Activated CD4-positive, CD25-positive, alpha-beta regulatory T cell treated with anti-CD3 and anti-CD28 coated beads, Interleukin-2, amount 50 U/mL, for 16 hours (primary cell): Measurements from ENCODE around the gene BAIAP2L1.
"Not testable (repeated sequence)": the region's sequence is repeated elsewhere in the genome, so short reads cannot be mapped to it uniquely, and the experiment has no call there.

ENCODE experiments used
- DNase-seq: peaks from one replicate; pipeline ENCODE4 v3.0.0-alpha.2; 2020; ENCODE audit warnings: low read depth, low spot score

The BAIAP2L1 gene

GRCh38 chr7:98400542-98401340 lies at the start of gene BAIAP2L1:
Gene BAIAP2L1, minus strand, starts transcription at chr7:98401090. Its CDS starts 238 bp downstream, at chr7:98400852.
- peak; percentile 37 for DNase-seq

DNA sequence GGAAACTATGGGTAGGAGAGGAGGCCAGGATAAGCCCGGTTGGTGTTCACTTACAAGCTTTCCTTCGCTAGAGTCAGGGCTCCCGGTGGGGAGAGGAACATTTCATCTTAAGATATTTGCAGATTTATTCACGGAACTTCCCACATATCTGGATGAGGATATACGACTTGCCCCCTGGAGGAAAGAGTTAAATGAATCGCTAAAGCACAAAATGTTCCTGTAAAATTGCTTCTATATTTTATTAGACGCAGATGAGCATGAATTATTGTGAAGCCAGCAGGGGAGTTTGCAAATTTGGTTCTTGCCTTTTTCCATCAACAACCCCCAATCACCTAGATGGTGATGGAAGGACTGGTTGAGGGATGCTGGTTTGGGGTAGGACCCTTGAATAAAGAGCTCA lies 47.9 kb upstream of the BAIAP2L1 start:
- no peak for DNase-seq

GRCh38 chr7:98440992-98441391 lies 40.1 kb upstream of the BAIAP2L1 start:
- not testable (repeated sequence) for DNase-seq

GRCh38 chr7:98439484-98439883 lies 38.6 kb upstream of the BAIAP2L1 start:
- no peak for DNase-seq

DNA sequence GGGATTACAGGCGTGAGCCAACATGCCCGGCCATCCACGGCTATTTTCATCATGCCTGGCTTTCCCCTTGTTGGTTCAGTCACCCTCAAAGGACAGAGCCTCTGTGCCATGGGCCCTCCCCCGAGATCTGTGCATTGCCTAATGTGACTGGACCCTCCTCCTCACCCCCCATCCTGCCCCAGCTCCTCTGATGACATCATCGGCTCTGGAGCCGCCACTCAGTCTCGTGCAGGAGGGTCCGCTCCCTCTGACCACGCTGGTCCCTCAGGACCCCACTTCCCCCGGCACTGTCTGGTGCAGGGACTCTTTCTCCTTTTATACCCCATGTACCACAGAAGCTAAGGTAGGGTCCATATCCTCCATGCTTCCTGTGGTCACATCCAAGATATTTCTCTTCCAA lies 33.2 kb upstream of the BAIAP2L1 start:
- DNase-seq = no peak

GRCh38 chr7:98429799-98430198 lies 28.9 kb upstream of the BAIAP2L1 start:
- no peak for DNase-seq

DNA sequence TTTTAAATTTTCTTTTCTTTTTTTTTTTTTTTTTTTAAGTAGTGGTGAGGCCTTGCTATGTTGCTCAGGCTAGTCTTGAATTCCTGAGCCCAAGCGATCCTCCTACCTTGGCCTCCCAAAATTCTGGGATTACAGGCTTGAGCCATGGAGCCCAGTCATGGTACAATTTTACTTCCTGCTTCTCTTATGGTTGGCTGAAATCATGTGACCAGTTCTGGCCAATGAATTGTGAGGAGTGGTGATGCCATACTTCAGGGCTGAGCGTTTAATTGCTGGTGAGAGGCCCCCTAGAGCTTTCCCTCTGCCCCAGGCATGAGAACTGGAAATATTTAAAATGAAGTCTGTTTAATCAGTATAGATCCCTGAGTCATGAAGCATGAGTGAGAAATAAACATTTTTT lies 22.2 kb upstream of the BAIAP2L1 start:
- DNase-seq = no peak

DNA sequence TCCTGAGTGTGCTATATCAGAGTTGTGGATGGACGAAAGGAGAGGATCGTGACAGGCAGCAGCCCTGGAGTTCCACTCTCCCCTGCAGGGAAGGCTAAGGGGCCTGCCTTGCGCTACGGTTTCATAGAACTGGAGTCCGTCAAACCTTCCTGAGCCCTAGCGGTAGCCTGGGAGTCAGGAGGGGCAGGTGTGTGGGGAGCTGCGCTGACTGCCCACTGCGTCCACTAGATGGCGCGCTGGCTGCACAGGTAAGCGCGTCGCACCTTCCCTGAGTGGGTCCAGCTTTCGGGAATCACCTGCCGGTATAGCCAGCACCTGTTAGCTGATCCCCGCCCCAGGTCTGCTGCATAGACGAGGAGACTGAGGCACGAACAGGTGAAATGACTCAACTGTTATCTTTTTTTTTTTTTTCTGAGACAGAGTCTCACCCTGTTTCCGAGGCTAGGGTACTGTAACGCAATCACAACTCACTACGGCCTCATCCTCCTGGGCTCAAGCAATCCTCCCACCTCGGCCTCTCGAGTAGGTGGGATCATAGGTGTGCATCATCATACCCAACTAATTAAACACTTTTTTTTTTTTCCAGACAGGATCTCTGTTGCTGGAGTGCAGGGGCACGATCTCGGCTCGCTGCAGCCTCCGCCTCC lies 20.2 kb upstream of the BAIAP2L1 start:
- peak; percentile 10 for DNase-seq

- DNase-seq = not testable (repeated sequence)
Measured at GRCh38 chr7:98419988-98420387, 19.1 kb upstream of the BAIAP2L1 start.

DNA sequence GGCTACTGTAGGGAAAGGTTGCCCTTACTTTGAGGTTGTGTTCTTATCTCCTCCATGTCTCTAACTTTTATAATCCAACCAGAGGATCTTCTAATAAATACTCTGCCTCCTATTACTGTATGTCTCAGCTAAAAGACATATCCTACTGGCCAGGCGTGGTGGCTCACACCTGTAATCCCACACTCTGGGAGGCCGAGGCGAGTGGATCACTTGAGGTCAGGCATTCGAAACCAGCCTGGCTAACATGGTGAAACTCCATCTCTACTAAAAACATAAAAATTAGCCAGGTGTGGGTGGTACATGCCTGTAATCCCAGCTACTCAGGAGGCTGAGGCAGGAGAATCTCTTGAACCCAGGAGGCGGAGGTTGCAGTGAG lies 18.4 kb upstream of the BAIAP2L1 start:
- DNase-seq = not testable (repeated sequence)

GRCh38 chr7:98418636-98419315 lies 17.9 kb upstream of the BAIAP2L1 start:
- DNase-seq = no peak

- no peak for DNase-seq
Measured at GRCh38 chr7:98418271-98418635, 17.4 kb upstream of the BAIAP2L1 start.

DNA sequence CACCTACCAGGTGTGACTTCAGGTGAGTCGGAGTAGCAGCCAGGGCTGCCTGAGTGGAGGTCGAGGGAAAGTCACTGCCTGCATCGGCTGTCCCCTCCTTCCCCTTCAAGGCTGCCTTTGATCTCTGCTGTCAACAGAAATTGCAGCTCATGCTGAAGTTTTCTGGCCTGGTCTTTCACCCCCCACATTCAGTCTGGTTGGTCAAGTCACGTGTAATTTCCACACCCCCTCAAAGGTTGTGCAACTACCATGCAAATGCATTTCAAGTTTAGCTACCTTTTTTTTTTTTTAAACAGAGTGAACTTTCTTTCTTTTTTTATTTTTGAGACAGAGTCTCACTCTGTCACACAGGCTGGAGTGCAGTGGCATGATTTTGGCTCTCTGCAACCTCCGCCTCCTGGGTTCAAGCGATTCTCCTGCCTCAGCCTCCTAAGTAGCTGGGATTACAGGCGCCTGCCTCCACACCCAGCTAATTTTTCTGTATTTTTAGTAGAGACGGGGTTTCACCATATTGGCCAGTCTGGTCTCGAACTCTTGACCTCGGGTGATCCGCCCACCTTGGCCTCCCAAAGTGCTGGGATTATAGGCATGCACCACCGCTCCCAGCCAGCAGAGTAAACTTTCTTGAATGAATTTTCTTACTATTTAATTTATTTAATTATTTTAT lies 16.8 kb upstream of the BAIAP2L1 start:
- DNase-seq = not testable (repeated sequence)

DNA sequence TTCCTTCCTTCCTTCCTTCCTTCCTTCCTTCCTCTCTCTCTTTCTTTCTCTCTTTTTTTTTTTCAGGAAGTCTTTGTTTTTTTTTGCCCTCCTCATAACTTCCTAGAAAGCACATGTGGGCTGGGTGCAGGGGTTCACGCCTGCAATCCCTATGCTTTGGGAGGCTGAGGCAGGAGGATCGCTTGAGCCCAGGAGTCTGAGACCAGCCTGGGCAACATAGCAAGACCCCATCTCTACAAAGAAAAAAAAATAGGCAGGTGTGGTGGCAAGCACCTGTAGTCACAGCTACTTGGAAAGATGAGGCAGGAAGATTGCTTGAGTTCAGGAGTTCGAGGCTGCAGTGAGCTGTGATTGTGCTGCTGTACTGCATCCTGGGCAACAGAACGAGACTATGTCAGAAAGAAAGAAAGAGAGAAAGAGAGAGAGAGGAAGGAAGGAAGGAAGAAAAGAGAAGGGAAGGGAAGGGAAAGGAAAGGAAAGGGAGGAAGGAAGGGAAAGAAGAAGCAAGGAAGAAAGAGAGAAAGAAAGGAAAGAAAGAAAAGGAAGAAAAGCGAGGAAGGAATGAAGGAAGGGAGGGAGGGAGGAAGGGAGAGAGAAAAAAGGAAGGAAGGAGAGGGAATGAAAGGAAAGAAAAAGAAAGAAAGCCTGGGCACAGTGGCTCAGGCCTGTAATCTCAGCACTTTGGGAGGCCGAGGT lies 13.5 kb upstream of the BAIAP2L1 start:
- no peak for DNase-seq

- not testable (repeated sequence) for DNase-seq
Measured at GRCh38 chr7:98413655-98414054, 12.8 kb upstream of the BAIAP2L1 start.

- DNase-seq = no peak
Measured at GRCh38 chr7:98409843-98410242, 9.0 kb upstream of the BAIAP2L1 start.

- DNase-seq = not testable (repeated sequence)
Measured at GRCh38 chr7:98408146-98408545, 7.3 kb upstream of the BAIAP2L1 start.

- no peak for DNase-seq
Measured at GRCh38 chr7:98406827-98407226, 5.9 kb upstream of the BAIAP2L1 start.

GRCh38 chr7:98404840-98405239 lies 4.0 kb upstream of the BAIAP2L1 start:
- no peak for DNase-seq

DNA sequence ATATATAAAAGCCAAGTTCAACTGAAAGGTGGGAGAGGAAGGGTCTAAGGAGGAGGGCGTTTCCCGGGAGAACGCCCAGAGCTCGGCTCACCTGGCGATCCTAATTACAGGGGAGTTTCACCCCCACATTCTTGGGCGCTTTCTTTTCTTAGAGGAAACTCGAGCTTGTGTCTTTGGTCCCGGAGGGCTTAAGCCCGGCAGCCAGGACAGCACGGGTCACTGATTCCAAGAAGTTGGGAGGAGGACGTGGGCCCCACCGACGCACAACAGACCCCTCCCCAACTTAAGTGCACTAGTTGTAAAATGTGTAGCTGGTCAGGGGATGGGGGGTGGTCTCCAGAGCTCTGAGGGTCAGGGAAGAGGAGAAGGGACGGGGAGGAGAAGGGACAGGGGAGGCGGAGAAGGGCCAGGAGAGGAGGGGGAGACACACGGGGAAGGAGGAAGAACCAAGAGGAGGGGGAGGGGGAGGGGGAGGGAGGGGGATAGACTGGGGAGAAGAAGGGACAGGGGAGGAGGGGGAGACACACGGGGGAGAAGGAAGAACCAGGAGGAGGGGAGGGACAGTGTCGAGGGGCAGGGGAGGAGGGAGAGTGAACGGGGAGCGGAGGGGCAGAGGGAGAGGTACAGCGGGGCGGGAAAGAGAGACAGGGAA lies 874 bp downstream of the BAIAP2L1 start:
- no peak for DNase-seq

- DNase-seq = no peak
Measured at GRCh38 chr7:98399462-98399861, 1.4 kb downstream of the BAIAP2L1 start.
